T1000 (cell line): Measurements from ENCODE around the gene HMG20B.
A peak's percentile ranks its signal among the peaks of the same experiment; 100 is the strongest.

Source experiments
- DNase-seq: peaks from one replicate; lab custom pipeline; 2025; ENCODE audit warnings: mixed read lengths; lab: John Stamatoyannopoulos, UW

HMG20B gene

GRCh38 chr19:3607303-3608078 is 34.7 kb downstream of the HMG20B start:
- DNase-seq: no peak

DNA sequence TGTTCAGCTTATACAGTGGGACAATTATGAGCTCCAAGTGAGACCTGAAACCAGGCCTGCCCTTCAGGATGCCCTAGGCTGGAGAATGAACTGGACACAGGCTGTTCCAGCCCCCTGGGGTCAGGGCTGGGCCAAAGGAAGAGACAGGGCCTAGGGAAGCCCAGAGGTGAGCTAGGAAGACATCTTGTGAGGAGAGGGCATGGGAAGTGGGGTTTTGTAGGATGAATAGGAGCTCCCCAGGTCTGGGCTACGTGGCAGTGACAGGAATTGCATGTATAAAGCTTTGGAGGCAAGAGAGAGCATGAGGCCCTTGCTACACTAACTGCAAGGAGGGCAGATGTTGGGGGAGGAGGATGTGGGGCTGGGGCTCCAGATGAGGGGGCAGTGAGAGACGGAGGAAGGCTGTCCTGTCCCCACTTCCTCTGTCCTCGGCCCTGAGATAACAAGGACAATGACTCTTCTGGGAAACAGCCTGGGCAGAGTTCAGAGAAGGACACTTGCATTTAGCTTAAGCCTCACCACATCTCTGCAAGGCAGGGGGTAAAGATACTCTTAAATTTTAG is 35.4 kb downstream of the HMG20B start:
- no peak for DNase-seq

DNA sequence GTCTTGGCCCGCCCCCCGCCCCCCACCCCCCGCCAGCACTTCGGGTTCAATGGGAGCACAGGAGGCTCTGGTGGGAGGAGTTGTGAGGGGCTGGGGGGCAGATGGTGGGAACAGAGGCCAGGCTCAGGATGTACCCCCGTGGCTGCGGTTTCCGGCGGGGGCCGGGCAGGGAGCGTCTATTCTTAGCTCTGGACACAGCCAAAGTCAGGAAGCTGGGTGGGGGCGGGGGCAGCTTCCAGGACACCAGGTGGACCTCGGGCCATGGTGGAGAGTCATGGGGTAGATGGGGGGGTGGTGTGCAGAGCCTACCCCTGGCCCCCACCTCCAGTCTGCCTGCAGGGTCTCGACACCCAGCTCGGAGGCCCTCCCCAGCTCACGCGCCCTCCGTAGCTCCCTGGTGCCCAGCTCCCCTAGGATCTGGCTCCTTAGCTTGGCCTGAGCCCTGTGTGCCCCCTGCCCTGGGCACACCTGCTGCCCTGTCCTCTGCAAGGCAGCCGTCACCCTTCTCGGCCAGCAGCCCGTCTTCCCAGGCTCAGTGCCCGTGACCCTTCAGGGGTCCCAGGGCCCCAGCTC is 36.1 kb downstream of the HMG20B start:
- DNase-seq: no peak

GRCh38 chr19:3609779-3610719 is 37.3 kb downstream of the HMG20B start:
- DNase-seq: no peak

- no peak for DNase-seq
Observed at GRCh38 chr19:3610745-3611717, 38.3 kb downstream of the HMG20B start.

DNA sequence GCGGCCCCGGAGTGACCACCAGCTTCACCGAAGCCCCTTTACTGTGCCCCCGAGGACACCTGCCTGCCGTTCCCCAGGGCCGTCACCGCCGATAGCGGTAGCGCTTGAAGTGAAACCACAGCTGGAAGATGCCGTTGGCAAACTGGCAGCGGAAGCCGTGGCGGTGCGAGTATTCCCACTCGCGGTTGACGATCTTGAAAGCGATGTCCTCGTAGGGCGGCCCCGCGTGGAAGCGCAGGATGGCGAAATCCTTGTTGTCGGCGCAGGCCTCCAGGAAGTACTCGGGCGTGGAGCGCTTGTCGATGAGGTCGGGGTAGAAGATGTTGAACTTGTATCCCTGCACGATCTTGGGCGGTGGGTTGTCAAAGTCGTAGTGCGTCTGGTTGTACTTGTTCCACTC is 39.1 kb downstream of the HMG20B start:
- DNase-seq: no peak

GRCh38 chr19:3612330-3612729 is 39.6 kb downstream of the HMG20B start:
- DNase-seq: no peak

- DNase-seq: no peak
Observed at GRCh38 chr19:3612901-3613741, 40.4 kb downstream of the HMG20B start.

GRCh38 chr19:3613818-3614661 is 41.3 kb downstream of the HMG20B start:
- DNase-seq: no peak

DNA sequence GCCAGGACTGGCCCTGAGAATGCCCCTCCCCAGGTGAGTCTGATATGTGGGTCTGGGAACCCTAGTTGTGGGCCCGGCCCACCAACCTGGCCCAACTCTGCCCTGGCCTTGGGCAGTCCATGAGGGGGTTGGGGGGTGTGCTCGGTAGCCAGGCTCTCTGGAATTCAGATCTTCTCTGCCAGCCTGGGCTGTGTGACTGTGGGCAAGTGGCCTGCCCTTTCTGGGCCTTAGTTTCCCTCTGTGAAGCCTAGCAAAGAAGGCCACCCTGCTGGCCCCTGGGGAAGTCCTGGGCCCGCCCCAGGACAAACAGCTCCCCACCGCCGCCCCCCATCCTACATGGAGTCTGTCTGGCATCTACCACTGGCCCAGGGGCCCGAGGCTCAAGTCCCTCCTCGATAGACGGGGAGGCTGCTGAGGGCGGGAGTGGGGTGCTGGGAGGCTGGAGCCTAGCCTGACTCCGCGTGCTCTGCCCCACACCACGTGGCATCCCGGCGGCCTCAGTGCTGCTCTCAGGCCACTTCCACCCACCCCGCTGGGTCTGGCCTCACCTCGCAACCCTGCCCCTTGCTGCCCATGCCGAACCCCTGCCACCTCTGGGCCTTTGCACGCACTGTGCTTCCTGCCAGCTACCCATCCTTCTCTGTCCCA is 42.2 kb downstream of the HMG20B start:
- no peak for DNase-seq

GRCh38 chr19:3615524-3616135 is 42.9 kb downstream of the HMG20B start:
- no peak for DNase-seq

- DNase-seq: no peak
Observed at GRCh38 chr19:3617463-3617862, 44.7 kb downstream of the HMG20B start.

GRCh38 chr19:3618144-3618810 is 45.5 kb downstream of the HMG20B start:
- peak; percentile 46 for DNase-seq

- no peak for DNase-seq
Observed at GRCh38 chr19:3618811-3619630, 46.3 kb downstream of the HMG20B start.

- no peak for DNase-seq
Observed at GRCh38 chr19:3619631-3620012, 46.9 kb downstream of the HMG20B start.

DNA sequence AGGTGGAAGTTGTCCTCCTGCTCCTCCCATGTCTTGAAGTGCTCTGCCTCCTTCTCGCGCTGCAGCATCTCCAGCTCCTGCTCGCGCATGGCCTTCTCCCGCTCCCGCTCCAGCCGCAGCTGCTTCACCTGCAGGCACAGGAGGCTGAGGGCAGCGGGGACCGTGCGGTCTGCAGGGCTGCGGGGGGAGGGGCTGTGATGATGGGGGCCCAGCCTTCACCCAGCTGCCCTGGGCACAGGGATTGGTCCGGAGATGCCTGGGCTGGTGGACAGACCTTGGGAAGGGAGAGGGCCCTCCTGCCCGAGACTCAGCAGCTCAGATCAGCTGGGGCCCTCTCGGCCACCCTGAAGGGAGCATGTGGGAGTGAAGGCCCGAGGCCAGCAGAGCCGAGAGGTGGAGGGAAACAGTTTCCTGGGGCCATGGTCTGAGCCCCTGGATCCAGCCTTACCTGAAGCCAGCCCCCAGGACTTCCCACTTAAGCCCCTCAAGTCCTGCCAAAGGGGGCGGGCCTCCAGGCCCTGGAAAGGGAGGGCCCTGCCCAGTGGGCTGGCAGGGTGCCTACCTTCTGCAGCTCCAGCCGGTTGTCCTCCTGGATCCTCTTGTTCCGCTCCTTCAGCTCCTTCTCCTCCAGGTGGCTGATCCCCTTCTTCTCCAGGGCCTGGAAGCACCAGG is 47.5 kb downstream of the HMG20B start:
- no peak for DNase-seq
